ENCODE results near the gene SEZ6L2. TPM values are rescaled to one million over a fixed set of nuclear protein-coding genes. Genes with fewer than 3 reads are reported as not detected.
"Not testable (repeated sequence)": the region's sequence is repeated elsewhere in the genome, so short reads cannot be mapped to it uniquely, and the experiment has no call there.

Gene SEZ6L2
- total and polyA plus RNA-seq, 5 donors from 2014 or later: not detected

DNA sequence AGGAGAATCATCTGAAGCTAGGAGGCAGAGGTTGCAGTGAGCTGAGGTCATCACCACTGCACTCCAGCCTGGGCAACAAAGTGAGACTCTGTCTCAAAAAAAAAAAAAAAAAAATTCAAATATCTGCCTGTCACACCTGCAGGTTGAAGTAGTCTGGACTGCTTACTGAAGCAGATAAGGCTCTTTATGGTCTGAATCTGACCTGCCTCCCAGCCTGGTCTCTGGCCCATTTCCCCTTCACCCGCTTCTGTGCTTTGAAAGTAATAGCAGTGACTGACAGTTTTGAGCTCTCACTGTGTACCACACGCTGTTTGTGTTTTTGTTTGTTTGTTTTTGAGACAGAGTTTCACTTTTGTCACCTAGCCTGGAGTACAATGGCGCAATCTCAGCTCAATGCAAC is 5.8 kb downstream of the SEZ6L2 start:
- Histone ChIP-seq H3K4me1 (ENCODE audit: control insufficient read depth, insufficient read depth, low read length, poor library complexity, severe bottlenecking) (no peaks in the 10 kb centered on the region), H3K4me3 (ENCODE audit: low read depth, low read length) (no peak overlapping the region), H3K36me3 (ENCODE audit: control insufficient read depth, insufficient read depth, low read length) (no peaks in the 10 kb centered on the region), H3K27ac (ENCODE audit: insufficient read depth, low read length, poor library complexity, severe bottlenecking) (no peak overlapping the region), H3K9me3 (ENCODE audit: control insufficient read depth in 2 of 2, low read length in 2 of 2) (no peaks in the 10 kb centered on the region), H3K27me3 (ENCODE audit: control insufficient read depth, insufficient read depth, low read length) (peaks cover 9% of the 10 kb centered on the region)
- ATAC-seq (ENCODE audit: low read depth in 2 of 2) (no peak), DNase-seq (no peak)
- Mint-ChIP-seq H3K27ac (no peak overlapping the region), H3K36me3 (no peaks in the 10 kb centered on the region), H3K27me3 (peaks cover 26% of the 10 kb centered on the region), H3K9me3 (peaks cover 0 to 1% (median 0%) of the 10 kb centered on the region in 7 donors), H3K4me1 (peaks cover 0 to 6% (median 2%) of the 10 kb centered on the region in 4 donors), H3K4me3 (no peak overlapping the region)

DNA sequence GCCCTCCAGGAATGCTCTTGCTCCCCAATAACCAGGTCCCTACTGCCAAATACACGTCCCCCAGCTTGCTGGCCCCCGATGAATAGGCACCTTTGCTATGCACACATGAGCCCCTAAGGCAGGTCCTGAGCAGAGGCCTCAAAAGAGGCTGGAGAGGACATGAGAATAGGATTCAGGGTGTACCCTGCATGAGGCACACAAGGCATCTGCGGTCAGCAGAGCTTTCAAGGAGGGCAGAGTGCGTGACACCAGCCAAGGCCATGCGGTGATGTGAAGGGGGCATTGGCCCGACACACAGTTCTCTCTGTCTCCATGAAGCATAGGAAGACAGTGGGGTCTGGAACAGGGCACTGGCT is 6.9 kb downstream of the SEZ6L2 start:
- peaks cover 17% of the 10 kb centered on the region for H3K27me3 Mint-ChIP-seq
- H3K27ac Mint-ChIP-seq: no peak overlapping the region
- Histone ChIP-seq H3K4me3 (ENCODE audit: low read depth, low read length) (no peak overlapping the region), H3K36me3 (ENCODE audit: control insufficient read depth, insufficient read depth, low read length) (no peaks in the 10 kb centered on the region), H3K4me1 (ENCODE audit: control insufficient read depth, insufficient read depth, low read length, poor library complexity, severe bottlenecking) (no peaks in the 10 kb centered on the region), H3K27me3 (ENCODE audit: control insufficient read depth, insufficient read depth, low read length) (peaks cover 3% of the 10 kb centered on the region), H3K9me3 (ENCODE audit: control insufficient read depth in 2 of 2, low read length in 2 of 2) (no peaks in the 10 kb centered on the region), H3K27ac (ENCODE audit: insufficient read depth, low read length, poor library complexity, severe bottlenecking) (no peak overlapping the region)
- DNase-seq (no peak), ATAC-seq (ENCODE audit: low read depth in 2 of 2) (no peak)
- H3K36me3 Mint-ChIP-seq: no peaks in the 10 kb centered on the region
- no peak overlapping the region for H3K4me3 Mint-ChIP-seq
- H3K4me1 Mint-ChIP-seq: peaks cover 0 to 3% (median under 1%) of the 10 kb centered on the region in 4 donors
- peaks cover 0 to 1% (median 0%) of the 10 kb centered on the region in 7 donors for H3K9me3 Mint-ChIP-seq

GRCh38 chr16:29891525-29892457 is 7.6 kb downstream of the SEZ6L2 start:
- H3K9me3 ChIP-seq (ENCODE audit: control insufficient read depth in 2 of 2, low read length in 2 of 2): no peaks in the 10 kb centered on the region
- no peaks in the 10 kb centered on the region for H3K27me3 ChIP-seq (ENCODE audit: control insufficient read depth, insufficient read depth, low read length)
- no peaks in the 10 kb centered on the region for H3K36me3 Mint-ChIP-seq
- H3K27ac Mint-ChIP-seq: no peak overlapping the region
- H3K9me3 Mint-ChIP-seq: peaks cover 0 to 1% (median 0%) of the 10 kb centered on the region in 7 donors
- peaks cover 13% of the 10 kb centered on the region for H3K27me3 Mint-ChIP-seq
- H3K36me3 ChIP-seq (ENCODE audit: control insufficient read depth, insufficient read depth, low read length): no peaks in the 10 kb centered on the region
- no peaks in the 10 kb centered on the region for H3K4me1 ChIP-seq (ENCODE audit: control insufficient read depth, insufficient read depth, low read length, poor library complexity, severe bottlenecking)
- no peaks in the 10 kb centered on the region for H3K4me1 Mint-ChIP-seq
- ATAC-seq (ENCODE audit: low read depth in 2 of 2) (no peak), DNase-seq (no peak)
- H3K4me3 Mint-ChIP-seq: no peak overlapping the region
- H3K27ac ChIP-seq (ENCODE audit: insufficient read depth, low read length, poor library complexity, severe bottlenecking): no peak overlapping the region
- no peak overlapping the region for H3K4me3 ChIP-seq (ENCODE audit: low read depth, low read length)

GRCh38 chr16:29889372-29889771 is 10.0 kb downstream of the SEZ6L2 start:
- H3K4me1 ChIP-seq (ENCODE audit: control insufficient read depth, insufficient read depth, low read length, poor library complexity, severe bottlenecking); DNase-seq; H3K27me3 Mint-ChIP-seq; H3K36me3 ChIP-seq (ENCODE audit: control insufficient read depth, insufficient read depth, low read length); H3K27ac ChIP-seq (ENCODE audit: insufficient read depth, low read length, poor library complexity, severe bottlenecking); H3K36me3 Mint-ChIP-seq; H3K9me3 ChIP-seq (ENCODE audit: control insufficient read depth in 2 of 2, low read length in 2 of 2); H3K9me3 Mint-ChIP-seq; H3K4me1 Mint-ChIP-seq; H3K27me3 ChIP-seq (ENCODE audit: control insufficient read depth, insufficient read depth, low read length); ATAC-seq (ENCODE audit: low read depth in 2 of 2); H3K27ac Mint-ChIP-seq; H3K4me3 Mint-ChIP-seq; H3K4me3 ChIP-seq (ENCODE audit: low read depth, low read length): not testable (repeated sequence)

DNA sequence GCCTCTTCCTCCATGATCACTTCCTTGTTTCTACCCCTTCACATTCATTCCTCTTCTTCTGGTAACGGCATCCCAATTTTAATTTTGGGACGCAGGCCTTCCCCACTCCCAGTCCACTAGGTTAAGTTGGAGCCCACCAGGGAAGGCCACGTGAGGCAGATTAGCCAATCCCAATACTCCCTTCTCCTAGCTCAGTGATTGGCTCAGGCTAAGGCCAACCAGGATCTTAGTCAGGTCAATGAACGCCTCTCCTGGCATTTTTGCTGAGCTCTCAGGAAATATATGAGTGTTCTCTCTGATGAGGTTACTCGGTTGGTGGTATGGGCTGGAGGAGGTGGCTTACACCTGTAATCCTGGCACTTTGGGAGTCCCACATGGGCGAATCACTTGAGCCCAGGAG is 15.4 kb downstream of the SEZ6L2 start:
- H3K27me3 Mint-ChIP-seq: peaks cover 14% of the 10 kb centered on the region
- H3K27me3 ChIP-seq (ENCODE audit: control insufficient read depth, insufficient read depth, low read length): no peaks in the 10 kb centered on the region
- H3K36me3 Mint-ChIP-seq: no peaks in the 10 kb centered on the region
- no peaks in the 10 kb centered on the region for H3K4me1 ChIP-seq (ENCODE audit: control insufficient read depth, insufficient read depth, low read length, poor library complexity, severe bottlenecking)
- H3K9me3 Mint-ChIP-seq: peaks cover 0 to 5% (median 0%) of the 10 kb centered on the region in 7 donors
- H3K27ac ChIP-seq (ENCODE audit: insufficient read depth, low read length, poor library complexity, severe bottlenecking): no peak overlapping the region
- ATAC-seq (ENCODE audit: low read depth in 2 of 2): no peak
- H3K27ac Mint-ChIP-seq: no peak overlapping the region
- H3K4me1 Mint-ChIP-seq: no peaks in the 10 kb centered on the region
- no peaks in the 10 kb centered on the region for H3K9me3 ChIP-seq (ENCODE audit: control insufficient read depth in 2 of 2, low read length in 2 of 2)
- H3K4me3 ChIP-seq (ENCODE audit: low read depth, low read length): no peak overlapping the region
- H3K36me3 ChIP-seq (ENCODE audit: control insufficient read depth, insufficient read depth, low read length): no peaks in the 10 kb centered on the region
- DNase-seq: no peak
- no peak overlapping the region for H3K4me3 Mint-ChIP-seq

GRCh38 chr16:29881050-29881449 is 18.3 kb downstream of the SEZ6L2 start:
- no peaks in the 10 kb centered on the region for H3K9me3 ChIP-seq (ENCODE audit: control insufficient read depth in 2 of 2, low read length in 2 of 2)
- H3K27me3 ChIP-seq (ENCODE audit: control insufficient read depth, insufficient read depth, low read length): peaks cover 6% of the 10 kb centered on the region
- peaks cover 16% of the 10 kb centered on the region for H3K4me1 ChIP-seq (ENCODE audit: control insufficient read depth, insufficient read depth, low read length, poor library complexity, severe bottlenecking)
- H3K36me3 Mint-ChIP-seq: no peaks in the 10 kb centered on the region
- peaks cover 0 to 5% (median 0%) of the 10 kb centered on the region in 7 donors for H3K9me3 Mint-ChIP-seq
- no peak overlapping the region for H3K4me3 ChIP-seq (ENCODE audit: low read depth, low read length)
- ATAC-seq (ENCODE audit: low read depth in 2 of 2) (no peak), DNase-seq (no peak)
- H3K36me3 ChIP-seq (ENCODE audit: control insufficient read depth, insufficient read depth, low read length): no peaks in the 10 kb centered on the region
- H3K27ac Mint-ChIP-seq: no peak overlapping the region
- H3K4me1 Mint-ChIP-seq: peaks cover 0 to 15% (median 7%) of the 10 kb centered on the region in 4 donors
- H3K27me3 Mint-ChIP-seq: peaks cover 36% of the 10 kb centered on the region
- no peak overlapping the region for H3K4me3 Mint-ChIP-seq
- H3K27ac ChIP-seq (ENCODE audit: insufficient read depth, low read length, poor library complexity, severe bottlenecking): no peak overlapping the region

DNA sequence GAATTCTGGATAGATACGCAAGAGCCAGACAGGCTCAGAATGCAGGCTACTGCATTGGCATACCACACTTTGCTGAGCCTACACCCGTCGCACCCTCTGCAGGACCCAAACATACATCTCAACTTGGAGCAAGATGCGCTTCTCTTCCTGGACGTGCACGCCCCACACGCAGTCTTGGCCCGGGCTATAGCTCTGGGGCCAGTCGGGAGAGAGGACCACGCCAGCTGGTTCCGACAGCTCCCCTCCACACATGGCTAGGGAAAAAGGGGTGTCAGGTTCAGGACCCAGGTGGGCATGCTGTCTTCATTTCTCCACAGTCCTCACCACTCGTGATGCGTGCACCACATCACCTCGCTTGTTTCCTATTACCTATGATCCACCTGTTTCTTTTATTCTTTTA is 21.2 kb downstream of the SEZ6L2 start:
- no peak overlapping the region for H3K4me3 ChIP-seq (ENCODE audit: low read depth, low read length)
- DNase-seq (no peak), ATAC-seq (ENCODE audit: low read depth in 2 of 2) (no peak)
- peaks cover 16% of the 10 kb centered on the region for H3K4me1 ChIP-seq (ENCODE audit: control insufficient read depth, insufficient read depth, low read length, poor library complexity, severe bottlenecking)
- no peaks in the 10 kb centered on the region for H3K36me3 ChIP-seq (ENCODE audit: control insufficient read depth, insufficient read depth, low read length)
- H3K27me3 Mint-ChIP-seq: peaks cover 53% of the 10 kb centered on the region
- peaks cover 0 to 3% (median 0%) of the 10 kb centered on the region in 7 donors for H3K9me3 Mint-ChIP-seq
- peak overlapping the region in 2 of 4 donors; percentile 21 to 50 for H3K4me3 Mint-ChIP-seq
- peaks cover 6% of the 10 kb centered on the region for H3K27me3 ChIP-seq (ENCODE audit: control insufficient read depth, insufficient read depth, low read length)
- H3K27ac ChIP-seq (ENCODE audit: insufficient read depth, low read length, poor library complexity, severe bottlenecking): no peak overlapping the region
- H3K36me3 Mint-ChIP-seq: no peaks in the 10 kb centered on the region
- H3K27ac Mint-ChIP-seq: no peak overlapping the region
- H3K4me1 Mint-ChIP-seq: peaks cover 0 to 19% (median 7%) of the 10 kb centered on the region in 4 donors
- H3K9me3 ChIP-seq (ENCODE audit: control insufficient read depth in 2 of 2, low read length in 2 of 2): no peaks in the 10 kb centered on the region

Data from CD4-positive, CD25-positive, alpha-beta regulatory T cell (primary cell).